ENCODE measurements around the gene TRIP13.

DNA sequence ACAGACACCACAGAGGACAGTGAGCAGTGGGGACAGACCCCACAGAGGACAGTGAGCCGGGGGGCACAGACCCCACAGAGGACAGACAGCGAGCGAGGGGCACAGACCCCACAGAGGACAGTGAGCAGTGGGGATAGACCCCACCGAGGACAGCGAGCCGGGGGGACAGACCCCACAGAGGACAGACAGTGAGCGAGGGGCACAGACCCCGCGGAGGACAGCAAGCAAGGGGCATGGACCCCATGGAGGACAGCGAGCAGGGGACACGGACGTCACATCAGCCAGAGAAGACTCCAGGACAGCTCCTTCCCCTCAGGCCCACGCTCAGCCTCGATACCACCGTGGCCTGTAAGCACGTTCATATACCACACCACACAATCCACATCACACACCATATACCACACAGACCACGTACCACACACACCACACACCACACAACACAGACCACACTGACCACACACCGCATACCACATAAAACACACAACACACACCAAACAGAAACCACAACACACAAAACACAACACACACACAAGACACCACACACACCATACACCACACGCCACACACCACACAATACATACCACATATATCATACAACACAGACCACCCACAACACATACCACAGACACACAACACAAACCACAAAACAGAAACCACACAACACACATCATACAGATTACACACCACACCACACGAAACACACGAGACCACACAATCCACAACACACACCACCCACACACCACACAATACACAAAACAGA lies 36.7 kb upstream of the TRIP13 start:
- TF ChIP-seq POLR2AphosphoS5 (IDR thresholded peaks at IDR 0.05; ENCODE audit: low read depth, low read length) (no peak), TAF1 (IDR thresholded peaks at IDR 0.05; ENCODE audit: low read depth, low read length) (no peak)
